Upper lobe of right lung (tissue), 1 donor: ENCODE data around the gene CHIC2. TPM values are rescaled to one million over a fixed set of nuclear protein-coding genes. Genes with fewer than 3 reads are reported as not detected.
A peak's percentile ranks its signal among the peaks of the same experiment; 100 is the strongest.

Experiments
- ATAC-seq: fragments of 200-7000 bp; cut with Tn5 transposase; one replicate; pipeline ENCODE4 v1.9.1; 2020; ENCODE audit warnings: mild to moderate bottlenecking, moderate library complexity
- DNase-seq: peaks from one replicate; pipeline ENCODE4 v3.0.0-alpha.2; 2020
- H3K27ac ChIP-seq: fragments of 200-600 bp; one replicate; pipeline ENCODE4 v1.8.0; 2022
- H3K27me3 ChIP-seq: fragments of 200-600 bp; one replicate; pipeline ENCODE4 v1.8.0; 2022; ENCODE audit warnings: mild to moderate bottlenecking
- H3K36me3 ChIP-seq: fragments of 200-600 bp; one replicate; pipeline ENCODE4 v1.8.0; 2022
- H3K4me1 ChIP-seq: fragments of 200-600 bp; one replicate; pipeline ENCODE4 v1.8.0; 2022
- H3K4me3 ChIP-seq: fragments of 200-600 bp; one replicate; pipeline ENCODE4 v1.8.0; 2022; ENCODE audit warnings: mild to moderate bottlenecking
- H3K9me3 ChIP-seq: fragments of 200-600 bp; one replicate; pipeline ENCODE4 v1.8.0; 2022
- CTCF ChIP-seq: fragments of 200-600 bp; IDR thresholded peaks from one replicate; pipeline ENCODE4 v1.8.0; 2022; ENCODE audit warnings: antibody characterized with exemption
- intact Hi-C: fragments of 100-400 bp; cut with DNase I; formaldehyde crosslinking; loops from one replicate; pipeline ENCODE4 v1.11.0; 2022
- total RNA-seq: library from RNA; stranded (reverse); fragmentation: NEBNext Ultra II Directional; extraction: Animal tissue kit (Norgen Biotek cat#: 25700); gene quantifications from one replicate; pipeline ENCODE4 v1.2.1, GENCODE V29; 2021
- donor health status: DM: no; HTN: yes; CAD: no; lungs with severe emphysema.

CHIC2 gene
- total RNA-seq, 1 donor from 2014 or later: 28.7 TPM

- Histone ChIP-seq H3K36me3 (no peaks in the 10 kb centered on the region), H3K27me3 (peaks cover 90% of the 10 kb centered on the region), H3K4me1 (peaks cover 24% of the 10 kb centered on the region), H3K9me3 (no peaks in the 10 kb centered on the region), H3K27ac (no peak overlapping the region), H3K4me3 (no peak overlapping the region)
- ATAC-seq (no peak), DNase-seq (no peak)
- intact Hi-C loops: no loop called here
- no peak for TF ChIP-seq CTCF
Observed at GRCh38 chr4:54095110-54095825, 30.9 kb upstream of the CHIC2 start.

- Histone ChIP-seq H3K9me3 (no peaks in the 10 kb centered on the region), H3K36me3 (no peaks in the 10 kb centered on the region), H3K27ac (no peak overlapping the region), H3K27me3 (peaks cover 88% of the 10 kb centered on the region), H3K4me3 (no peak overlapping the region), H3K4me1 (peaks cover 16% of the 10 kb centered on the region)
- DNase-seq: no peak
- TF ChIP-seq CTCF: no peak
- intact Hi-C loops: no loop called here
- ATAC-seq: no peak
Observed at GRCh38 chr4:54094451-54094850, 30.0 kb upstream of the CHIC2 start.

- intact Hi-C loops: no loop called here
- H3K4me3 ChIP-seq: no peak overlapping the region
- no peak for TF ChIP-seq CTCF
- H3K27ac ChIP-seq: no peak overlapping the region
- H3K36me3 ChIP-seq: no peaks in the 10 kb centered on the region
- no peaks in the 10 kb centered on the region for H3K9me3 ChIP-seq
- ATAC-seq: no peak
- no peak for DNase-seq
- H3K27me3 ChIP-seq: peaks cover 79% of the 10 kb centered on the region
- peaks cover 15% of the 10 kb centered on the region for H3K4me1 ChIP-seq
Observed at GRCh38 chr4:54093324-54094240, 29.2 kb upstream of the CHIC2 start.

GRCh38 chr4:54092405-54093323, 28.3 kb upstream of the CHIC2 start:
- Histone ChIP-seq H3K4me3 (peak overlapping the region; percentile 49), H3K36me3 (no peaks in the 10 kb centered on the region), H3K27me3 (peaks cover 70% of the 10 kb centered on the region), H3K9me3 (no peaks in the 10 kb centered on the region), H3K4me1 (peaks cover 15% of the 10 kb centered on the region), H3K27ac (no peak overlapping the region)
- ATAC-seq (no peak), DNase-seq (no peak)
- intact Hi-C loops: no loop called here
- no peak for TF ChIP-seq CTCF

- peaks cover 15% of the 10 kb centered on the region for H3K4me1 ChIP-seq
- ATAC-seq (peak; percentile 89), DNase-seq (peak; percentile 91)
- TF ChIP-seq CTCF: no peak
- intact Hi-C loops: no loop called here
- H3K9me3 ChIP-seq: no peaks in the 10 kb centered on the region
- no peak overlapping the region for H3K27ac ChIP-seq
- peaks cover 62% of the 10 kb centered on the region for H3K27me3 ChIP-seq
- no peaks in the 10 kb centered on the region for H3K36me3 ChIP-seq
- H3K4me3 ChIP-seq: peak overlapping the region; percentile 49
Observed at GRCh38 chr4:54091637-54092404, 27.4 kb upstream of the CHIC2 start.
